ENCODE measurements around the gene SPATA31C1.

DNA sequence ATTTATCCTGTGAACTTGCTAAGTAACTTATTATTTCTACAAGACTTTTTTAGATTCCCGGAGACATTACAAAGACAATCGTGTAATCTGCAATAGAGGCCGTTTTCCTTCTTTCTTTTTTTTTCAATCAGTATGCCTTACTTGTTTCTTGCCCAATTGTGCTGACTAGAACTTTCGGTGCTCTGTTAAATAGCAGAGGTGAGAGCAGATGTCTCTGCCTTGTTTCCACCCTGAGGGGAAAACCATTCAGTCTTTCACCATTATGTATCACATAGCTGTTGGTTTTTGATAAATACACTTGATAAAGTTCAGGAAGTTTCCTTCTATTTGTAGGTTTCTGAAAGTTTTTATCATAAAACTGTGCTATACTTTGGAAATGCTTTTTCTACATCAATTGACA is 24.8 kb upstream of the SPATA31C1 start:
- TF ChIP-seq, protein P1, sequence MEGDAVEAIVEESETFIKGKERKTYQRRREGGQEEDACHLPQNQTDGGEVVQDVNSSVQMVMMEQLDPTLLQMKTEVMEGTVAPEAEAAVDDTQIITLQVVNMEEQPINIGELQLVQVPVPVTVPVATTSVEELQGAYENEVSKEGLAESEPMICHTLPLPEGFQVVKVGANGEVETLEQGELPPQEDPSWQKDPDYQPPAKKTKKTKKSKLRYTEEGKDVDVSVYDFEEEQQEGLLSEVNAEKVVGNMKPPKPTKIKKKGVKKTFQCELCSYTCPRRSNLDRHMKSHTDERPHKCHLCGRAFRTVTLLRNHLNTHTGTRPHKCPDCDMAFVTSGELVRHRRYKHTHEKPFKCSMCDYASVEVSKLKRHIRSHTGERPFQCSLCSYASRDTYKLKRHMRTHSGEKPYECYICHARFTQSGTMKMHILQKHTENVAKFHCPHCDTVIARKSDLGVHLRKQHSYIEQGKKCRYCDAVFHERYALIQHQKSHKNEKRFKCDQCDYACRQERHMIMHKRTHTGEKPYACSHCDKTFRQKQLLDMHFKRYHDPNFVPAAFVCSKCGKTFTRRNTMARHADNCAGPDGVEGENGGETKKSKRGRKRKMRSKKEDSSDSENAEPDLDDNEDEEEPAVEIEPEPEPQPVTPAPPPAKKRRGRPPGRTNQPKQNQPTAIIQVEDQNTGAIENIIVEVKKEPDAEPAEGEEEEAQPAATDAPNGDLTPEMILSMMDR (IDR thresholded peaks at IDR 0.05; ENCODE audit: low read length), result no peak
- TF ChIP-seq EZH2 (optimal IDR thresholded peaks at IDR 0.05; ENCODE audit: low read depth, low read length), result no peak
- no peak for TF ChIP-seq EZH2phosphoT487 (IDR thresholded peaks at IDR 0.05; ENCODE audit: low read length)

Measured in MM.1S (cell line).